HG03457 (cell line): ENCODE results near the gene CILP2.

Experiments used
- ATAC-seq: cut with Tn5 transposase; IDR thresholded peaks from one replicate; pipeline ENCODE4 v1.9.1; 2021; ENCODE audit warnings: moderate number of reproducible peaks; ENCODE audit not compliant: unreplicated experiment

CILP2 gene

DNA sequence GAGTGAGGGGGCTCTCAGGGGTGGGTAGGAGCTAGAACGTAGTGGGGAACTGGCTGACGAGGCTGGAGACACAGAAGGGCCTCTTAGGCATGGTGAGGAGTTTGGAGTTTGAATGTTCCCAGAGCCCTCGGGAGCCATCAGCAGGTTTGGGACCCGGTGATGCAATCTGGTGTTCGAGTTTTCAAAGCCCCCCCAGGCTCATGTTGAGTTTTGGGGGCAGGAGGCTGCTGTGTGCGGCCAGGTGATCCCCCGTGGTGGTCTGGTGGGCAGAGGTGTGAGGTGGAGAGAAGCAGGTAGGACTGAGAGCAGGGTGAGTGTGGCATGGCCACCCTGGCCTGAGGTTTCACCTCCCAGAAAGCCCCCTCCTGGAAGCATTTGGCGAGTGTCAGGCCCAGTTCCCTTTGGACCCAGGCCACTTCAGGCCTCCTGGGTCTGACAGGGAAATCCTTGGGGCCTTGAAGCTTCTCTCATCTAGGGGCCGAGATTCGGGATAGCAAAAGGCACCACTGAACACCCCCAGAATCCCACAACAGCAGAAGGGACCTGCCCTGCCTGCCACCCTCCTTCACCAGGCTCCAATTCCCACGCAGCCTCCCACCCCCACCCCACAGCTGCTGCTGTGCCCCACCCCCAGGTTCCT is 8.2 kb upstream of the CILP2 start:
- ATAC-seq: no peak

DNA sequence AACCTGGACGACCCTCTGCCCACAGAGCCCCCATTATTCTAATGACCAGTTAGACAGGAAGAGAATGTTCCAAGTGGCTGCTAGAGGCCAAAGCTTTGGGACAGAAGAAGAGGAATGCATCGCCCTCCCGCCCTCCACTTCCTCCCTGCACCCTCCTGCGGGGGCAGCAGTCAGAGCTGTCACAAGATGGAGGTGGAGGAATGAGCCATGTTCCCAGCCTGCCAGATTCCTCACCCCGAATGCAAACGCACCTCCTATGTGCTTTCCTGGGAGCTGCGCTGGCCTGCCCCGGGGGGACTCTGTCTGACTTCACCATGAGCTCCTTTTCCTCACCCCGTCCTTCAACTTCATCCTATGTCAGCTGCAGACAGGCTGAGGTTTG is 7.7 kb upstream of the CILP2 start:
- no peak for ATAC-seq

DNA sequence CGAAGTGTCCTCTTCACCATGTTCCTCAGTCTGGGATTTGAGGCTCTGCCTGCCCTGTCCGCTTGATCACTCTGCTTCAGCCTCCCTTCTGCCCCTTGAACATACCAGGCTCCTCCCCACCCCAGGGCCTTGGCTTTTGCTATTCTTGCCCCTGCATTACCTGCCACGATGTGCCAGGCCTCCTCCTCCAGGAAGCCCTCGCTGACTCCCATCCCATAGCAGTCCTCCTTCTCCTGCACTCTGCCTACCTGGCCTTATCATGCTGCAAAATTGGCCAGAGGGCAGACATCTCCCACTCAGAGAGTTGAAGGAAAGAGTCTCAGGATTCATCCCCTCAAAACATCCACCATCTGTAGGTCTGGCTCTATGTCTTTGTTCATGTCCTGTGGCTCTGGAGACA is 7.2 kb upstream of the CILP2 start:
- ATAC-seq: no peak

DNA sequence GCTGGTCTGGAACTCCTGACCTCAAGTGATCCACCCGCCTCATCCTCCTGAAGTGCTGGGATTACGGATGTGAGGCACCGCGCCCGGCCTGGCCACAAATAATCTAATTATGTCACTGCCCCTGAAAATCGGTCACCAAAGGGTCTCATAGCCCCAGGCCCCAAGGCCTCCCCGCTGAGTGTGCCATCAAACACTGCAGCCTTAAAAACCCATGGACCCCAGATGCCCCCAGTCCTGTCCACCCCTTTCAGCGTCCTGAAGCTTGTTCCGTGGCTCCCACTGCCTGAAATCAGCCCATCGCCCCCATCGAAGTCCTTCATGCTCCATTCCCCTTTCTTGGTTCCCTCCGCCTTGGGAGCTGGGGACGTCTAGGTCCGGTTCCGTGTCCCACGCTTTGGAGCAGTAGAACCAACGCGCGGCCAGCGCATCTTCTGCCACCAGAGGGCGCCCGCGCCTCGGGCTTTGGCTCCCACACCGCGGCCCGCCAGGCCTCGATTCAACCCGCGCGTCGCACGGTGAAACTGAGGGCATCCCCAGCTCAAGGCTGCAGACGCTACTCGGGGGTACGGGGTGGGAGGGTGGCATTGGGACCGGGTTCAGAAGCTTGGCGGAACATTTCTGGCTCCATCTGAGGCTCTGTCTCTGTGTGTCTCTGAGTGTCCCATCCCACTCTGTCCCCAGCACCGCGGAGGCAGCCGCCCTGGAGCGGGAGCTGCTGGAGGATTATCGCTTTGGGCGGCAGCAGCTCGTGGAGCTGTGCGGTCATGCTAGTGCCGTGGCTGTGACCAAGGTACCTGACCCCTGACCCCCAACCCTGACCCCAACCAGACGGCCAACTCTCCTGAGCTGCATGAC is 5.9 kb upstream of the CILP2 start:
- no peak for ATAC-seq

DNA sequence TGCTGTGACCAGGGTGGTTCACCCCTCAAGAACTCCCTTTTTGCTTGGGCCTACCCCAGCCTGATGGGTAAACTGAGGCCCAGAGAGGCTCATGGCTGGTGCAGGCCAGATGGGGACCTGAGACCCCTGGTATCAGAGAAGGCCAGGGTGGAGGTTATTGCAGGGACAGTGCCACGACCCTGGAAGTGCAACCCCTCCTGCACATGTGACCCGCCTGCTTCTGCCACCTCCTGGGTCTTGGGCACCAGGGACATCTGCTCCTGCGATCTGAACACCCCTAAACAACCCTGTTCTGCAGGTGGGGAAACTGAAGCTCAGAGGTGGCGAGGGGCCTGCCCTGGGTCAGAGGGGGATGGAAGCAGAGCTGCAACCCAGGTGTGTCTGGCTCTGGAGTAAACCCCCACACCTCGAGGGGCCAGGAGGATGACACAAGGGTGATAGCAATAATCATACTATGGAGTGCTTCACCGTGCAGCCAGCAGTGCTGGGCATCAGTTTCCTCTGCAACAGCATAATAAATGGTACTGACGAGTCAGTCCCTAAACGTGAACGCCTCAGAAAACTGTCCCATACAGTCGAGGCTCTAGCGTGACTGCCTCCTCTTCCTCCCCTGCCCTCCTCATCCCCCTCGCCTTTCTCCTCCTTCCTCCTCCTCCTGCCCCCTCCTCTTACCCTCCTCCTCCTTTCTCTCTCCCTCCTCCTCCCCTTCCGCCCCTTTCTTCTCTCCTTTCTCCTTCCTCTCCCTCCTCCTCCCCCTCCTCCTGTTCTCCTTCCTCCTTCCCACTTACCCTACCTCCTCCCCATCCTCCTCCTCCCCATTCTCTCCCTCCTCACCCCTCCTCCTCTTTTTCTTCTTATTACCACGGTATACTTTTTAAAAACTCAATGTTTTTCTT is 5.0 kb upstream of the CILP2 start:
- ATAC-seq: no peak

DNA sequence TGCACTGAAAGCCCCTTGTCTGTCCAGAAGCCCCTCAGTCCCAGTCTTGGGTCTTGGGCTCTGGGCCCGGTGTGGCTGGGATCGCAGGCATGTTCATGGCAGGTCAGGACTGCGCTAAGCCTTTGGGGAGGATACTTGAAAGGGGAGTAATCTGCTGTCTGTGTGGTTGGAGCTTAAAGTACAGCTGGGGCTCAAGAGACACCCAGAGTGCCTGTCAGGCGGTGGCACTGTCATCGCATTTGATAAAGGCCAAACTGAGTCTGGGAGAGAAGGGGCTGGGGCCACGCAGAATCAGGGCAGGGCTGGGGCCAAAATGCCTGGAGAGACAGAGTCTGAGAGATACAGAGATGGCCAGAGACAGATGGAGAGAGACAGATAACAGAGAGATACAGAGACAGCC is 4.2 kb upstream of the CILP2 start:
- ATAC-seq: no peak

DNA sequence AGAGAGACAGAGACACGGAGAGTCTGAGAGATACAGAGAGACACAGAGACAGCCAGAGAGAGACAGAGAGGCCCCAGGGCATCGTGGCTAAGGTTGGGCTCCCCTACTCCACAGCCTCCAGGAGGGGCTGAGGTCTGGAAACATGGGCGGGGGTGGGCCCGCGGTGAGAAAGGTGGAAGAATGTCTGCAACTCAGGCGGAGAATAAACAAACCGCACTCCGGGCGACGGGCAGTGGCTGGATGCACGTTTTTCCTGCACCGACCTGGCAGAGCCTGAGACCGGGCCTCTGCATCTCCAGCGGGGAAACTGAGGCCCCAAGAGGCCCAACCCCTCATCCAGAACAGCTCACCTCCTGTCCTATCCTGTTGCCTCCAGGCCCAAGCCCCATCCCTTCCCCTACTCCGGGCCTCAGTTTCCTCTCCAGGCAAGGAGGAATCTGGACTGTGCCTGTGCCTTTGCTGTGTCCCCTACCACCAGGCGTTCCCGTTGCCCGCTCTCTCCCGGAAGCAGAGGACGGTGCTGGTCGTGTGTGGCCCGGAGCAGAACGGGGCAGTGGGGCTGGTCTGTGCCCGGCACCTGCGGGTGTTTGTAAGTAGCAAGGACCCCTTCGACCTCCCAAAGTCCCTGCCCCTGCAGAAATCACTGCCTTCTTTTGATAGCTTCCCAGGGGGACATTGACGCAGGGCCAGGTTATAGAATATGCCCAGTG is 3.4 kb upstream of the CILP2 start:
- ATAC-seq: no peak

DNA sequence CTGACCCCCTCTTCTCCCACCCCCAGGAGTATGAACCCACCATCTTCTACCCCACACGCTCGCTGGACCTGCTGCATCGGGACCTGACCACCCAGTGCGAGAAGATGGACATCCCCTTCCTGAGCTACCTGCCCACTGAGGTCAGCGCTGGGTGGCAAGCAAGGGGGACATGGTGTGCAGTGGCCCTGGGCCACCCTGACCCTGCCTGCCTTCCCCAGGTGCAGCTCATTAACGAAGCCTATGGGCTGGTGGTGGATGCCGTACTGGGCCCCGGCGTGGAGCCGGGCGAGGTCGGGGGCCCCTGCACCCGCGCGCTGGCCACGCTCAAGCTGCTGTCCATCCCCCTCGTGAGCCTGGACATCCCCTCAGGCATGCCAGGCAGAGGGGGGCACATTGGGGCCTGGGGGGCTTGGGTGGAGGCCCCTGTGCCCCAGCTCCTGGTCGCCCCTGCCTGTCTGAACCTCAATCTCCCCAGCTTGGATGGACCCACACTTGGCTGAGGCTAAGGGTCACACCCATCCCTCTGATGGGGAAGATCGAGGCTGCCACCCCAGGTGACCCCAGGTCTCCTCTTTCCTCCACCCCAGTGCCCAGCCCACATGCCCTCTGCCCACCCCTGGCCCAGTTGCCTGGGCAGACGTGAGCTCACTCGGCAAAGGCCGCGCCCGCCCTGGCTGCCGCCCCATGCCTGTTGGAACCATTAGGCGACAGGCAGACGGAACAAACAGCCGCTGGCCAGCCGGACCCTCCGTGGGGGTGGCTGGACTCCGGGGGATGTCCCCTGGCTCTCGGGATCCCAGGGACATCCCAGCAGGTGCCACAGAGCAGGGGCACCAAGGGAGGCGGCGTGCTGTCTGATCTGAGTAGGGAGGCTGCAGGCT is 2.5 kb upstream of the CILP2 start:
- no peak for ATAC-seq

DNA sequence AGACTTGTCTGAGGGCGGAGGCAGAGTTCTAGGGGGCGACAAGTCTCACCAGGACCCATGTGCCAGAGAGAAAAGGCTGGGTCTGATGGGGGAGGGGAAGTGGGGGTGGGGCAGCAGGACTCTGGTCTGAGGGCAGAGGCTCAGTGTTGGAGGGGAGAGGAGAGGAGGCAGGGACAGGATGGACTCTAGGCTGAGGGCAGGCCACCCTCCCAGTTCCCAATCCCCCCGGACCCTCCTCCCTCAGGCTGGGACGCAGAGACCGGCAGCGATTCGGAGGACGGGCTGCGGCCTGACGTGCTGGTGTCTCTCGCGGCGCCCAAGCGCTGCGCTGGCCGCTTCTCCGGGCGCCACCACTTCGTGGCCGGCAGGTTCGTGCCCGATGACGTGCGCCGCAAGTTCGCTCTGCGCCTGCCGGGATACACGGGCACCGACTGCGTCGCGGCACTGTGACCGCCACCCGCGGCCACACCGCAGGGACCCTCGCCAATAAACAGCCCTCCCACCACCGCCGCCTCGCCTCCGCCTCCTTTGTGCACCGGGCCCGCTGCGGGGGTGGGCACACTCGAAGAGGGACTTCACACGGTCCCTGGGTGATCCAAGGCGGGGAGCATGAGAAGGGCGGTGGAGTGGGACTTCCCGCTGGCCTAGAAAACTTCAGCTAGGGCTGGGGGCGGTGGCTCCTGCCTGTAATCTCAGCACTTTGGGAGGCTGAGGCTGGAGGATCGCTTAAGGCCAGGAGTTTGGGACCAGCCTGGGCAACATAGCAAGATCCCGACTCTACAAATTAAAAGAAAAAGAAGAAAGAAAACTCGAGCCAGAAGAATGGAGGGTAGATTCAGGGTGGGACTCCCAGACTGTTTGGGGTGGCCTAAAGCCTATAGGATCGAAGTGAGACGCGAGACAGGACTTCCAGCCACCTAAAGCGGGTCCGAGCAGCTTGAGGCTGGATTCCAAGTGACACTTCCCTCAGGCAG is 703 bp upstream of the CILP2 start:
- no peak for ATAC-seq

DNA sequence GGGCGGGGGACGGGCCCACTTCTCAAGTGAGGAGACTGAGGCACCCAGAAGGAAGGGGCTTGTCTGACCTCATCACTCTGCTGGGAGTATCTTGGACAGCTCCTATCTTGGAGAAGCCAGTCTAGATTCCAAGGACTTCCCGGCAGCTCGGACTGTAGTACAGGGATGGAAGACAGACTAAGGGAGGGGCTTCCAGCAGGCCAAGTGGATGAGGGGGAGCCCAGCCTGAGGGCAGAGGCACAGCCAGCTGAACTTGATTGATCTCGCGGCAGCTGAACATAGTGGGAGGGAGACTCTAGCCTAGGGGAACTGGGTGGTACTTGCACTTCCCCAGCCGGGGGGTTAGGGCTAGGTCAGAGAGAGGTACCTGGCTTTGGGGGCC is 711 bp downstream of the CILP2 start:
- no peak for ATAC-seq

DNA sequence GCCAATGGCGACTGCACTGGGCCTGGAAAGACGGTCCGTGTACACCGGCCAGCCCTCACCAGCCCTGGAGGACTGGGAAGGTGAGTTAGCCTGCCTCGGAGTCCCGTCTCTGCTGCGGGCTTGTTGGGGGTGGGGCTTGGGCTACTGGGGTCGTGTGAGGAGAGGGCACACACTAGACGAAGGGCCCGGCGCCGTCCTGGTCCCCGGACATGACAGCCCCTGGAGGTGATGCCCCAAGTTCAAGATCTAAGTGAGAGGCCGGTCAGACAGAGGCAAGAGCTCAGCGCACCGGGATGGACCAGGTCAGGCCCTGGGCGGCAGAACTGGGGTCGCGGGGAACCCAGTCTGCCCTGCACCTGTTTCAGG is 1.6 kb downstream of the CILP2 start:
- no peak for ATAC-seq

DNA sequence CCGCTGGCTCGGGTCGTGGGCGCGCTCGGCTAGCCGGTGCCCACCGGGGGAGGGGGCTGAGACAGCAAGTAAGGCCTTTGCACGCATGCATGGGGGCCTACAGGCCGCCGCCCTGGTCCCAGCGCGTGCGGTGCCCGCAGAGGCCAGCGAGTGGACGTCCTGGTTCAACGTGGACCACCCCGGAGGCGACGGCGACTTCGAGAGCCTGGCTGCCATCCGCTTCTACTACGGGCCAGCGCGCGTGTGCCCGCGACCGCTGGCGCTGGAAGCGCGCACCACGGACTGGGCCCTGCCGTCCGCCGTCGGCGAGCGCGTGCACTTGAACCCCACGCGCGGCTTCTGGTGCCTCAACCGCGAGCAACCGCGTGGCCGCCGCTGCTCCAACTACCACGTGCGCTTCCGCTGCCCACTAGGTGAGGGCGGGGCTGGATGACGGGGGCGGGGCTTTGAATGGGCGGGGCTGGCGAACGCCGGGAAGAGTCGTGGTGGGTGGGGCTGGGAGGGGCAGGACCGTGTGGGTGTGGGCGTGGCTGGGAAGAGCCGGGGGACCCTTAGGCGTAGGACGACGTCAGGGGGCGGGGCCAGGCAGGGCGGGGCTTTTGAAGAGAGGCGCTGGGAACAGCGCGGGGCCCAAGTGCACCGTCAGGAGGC is 2.1 kb downstream of the CILP2 start:
- no peak for ATAC-seq

DNA sequence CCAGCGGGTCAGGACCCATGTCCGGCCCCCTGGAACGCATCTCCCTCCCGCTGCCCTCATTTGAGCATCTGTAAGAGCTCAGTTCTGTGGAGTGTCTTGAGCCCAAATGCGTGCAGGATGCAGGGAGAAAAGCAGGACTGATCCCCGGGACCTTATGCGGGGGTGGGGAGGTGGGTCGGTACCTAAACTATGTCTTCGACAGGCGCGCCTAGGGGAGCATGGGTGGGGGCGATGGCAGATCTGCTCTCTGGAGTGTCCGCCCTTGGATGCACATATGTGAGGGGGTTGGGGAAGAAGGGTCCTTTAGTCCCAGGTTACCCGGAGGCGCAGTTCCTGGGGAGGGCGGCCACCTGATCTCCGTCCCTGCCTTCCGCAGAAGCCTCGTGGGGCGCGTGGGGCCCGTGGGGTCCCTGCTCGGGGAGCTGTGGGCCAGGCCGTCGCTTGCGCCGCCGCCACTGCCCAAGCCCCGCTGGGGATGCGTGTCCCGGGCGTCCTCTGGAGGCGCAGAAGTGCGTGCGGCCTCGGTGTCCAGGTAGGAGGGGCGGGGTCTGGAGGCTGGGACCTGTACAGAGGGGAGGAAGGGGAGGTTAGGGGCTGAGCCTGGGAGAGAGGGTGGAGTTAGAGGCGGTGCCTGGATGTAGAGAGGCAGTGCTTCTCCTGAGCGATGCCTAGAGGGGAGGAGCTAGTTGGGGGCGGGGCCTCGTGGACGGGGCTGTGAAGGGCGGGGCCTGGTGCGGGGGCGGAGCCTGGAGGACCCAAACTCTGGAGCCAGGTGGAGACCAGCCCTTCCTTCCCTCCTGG is 2.9 kb downstream of the CILP2 start:
- ATAC-seq: no peak

DNA sequence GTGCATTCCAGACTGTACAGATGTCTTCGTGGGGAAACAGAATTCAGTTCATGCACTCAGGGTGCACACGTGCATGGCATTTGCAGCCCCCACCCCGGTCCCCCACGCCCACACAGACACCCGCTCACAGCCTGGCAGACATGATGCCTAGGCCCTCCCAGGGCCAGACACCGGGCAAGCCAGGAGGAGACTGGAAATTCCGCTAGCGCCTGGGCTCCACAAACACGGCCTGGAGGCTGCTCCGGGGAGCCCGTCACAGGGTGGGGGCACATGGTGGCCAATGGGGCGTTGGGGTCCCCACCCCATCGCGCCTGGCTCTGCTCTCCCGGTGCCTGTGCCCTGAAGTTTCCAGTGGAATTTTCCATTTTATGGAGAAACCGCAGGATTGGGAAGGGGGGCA is 3.6 kb downstream of the CILP2 start:
- ATAC-seq: no peak

DNA sequence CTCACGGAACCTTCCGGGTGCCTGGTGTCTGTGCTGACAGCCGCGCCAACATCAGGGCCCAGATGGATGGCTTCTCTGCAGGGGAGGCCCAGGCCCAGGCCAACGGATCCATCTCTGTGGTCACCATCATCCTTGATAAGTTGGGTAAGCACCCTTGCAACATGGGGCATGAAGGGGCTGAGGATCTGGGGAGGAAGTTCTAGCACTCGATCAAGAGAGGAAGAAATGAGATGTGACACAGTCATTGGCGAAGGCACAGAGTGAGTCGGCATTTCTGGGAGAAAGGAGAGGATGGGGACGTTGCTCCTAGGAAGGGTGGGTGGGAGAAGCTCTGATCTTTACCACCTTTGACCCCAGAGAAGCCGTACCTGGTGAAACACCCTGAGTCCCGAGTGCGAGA is 4.4 kb downstream of the CILP2 start:
- no peak for ATAC-seq

DNA sequence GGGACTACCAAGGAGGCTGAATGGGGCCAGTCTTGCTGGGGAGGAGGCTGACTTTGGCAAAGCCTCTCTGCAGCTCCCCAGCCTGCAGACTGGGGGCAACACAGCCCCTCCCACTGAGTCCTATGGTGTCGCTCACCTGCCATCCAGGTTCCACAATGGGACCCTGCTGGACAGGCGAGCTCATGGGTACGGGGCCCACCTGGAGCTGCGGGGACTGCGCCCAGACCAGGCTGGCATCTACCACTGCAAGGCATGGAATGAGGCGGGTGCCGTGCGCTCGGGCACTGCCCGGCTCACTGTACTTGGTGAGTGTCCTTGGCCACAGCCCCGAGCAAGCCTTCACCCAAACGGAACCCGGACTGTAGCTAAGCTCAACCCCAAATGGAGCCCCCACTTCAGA is 5.0 kb downstream of the CILP2 start:
- ATAC-seq: no peak

DNA sequence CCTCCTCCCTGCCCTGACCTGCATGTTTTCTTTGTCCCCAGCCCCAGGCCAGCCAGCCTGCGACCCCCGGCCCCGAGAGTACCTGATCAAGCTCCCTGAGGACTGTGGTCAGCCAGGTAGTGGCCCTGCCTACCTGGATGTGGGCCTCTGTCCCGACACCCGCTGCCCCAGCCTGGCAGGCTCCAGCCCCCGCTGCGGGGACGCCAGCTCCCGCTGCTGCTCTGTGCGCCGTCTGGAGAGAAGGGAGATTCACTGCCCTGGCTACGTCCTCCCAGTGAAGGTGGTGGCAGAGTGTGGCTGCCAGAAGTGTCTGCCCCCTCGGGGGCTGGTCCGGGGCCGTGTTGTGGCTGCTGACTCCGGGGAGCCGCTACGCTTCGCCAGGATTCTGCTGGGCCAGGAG is 5.6 kb downstream of the CILP2 start:
- ATAC-seq: no peak
